PFSK-1 (cell line): ENCODE measurements around the gene WWC2.

Source experiments
- POLR2AphosphoS5 ChIP-seq: IDR thresholded peaks from 2 replicates; pipeline ENCODE4 v1.6.1; 2012; ENCODE audit warnings: low read depth, mild to moderate bottlenecking, control low read depth, low read length, moderate library complexity
- TF ChIP-seq, protein P1 (sequence below), 2 experiments: IDR thresholded peaks; 2 replicates each; pipeline versions ENCODE4 v1.6.1 to v1.8.0; 2011 to 2012; ENCODE audit warnings: low read depth in 2 of 2, low read length in 2 of 2, control low read depth in 1 of 2, inconsistent platforms in 1 of 2, mild to moderate bottlenecking in 1 of 2, moderate library complexity in 1 of 2; ENCODE audit not compliant: insufficient read depth in 1 of 2

DNA sequence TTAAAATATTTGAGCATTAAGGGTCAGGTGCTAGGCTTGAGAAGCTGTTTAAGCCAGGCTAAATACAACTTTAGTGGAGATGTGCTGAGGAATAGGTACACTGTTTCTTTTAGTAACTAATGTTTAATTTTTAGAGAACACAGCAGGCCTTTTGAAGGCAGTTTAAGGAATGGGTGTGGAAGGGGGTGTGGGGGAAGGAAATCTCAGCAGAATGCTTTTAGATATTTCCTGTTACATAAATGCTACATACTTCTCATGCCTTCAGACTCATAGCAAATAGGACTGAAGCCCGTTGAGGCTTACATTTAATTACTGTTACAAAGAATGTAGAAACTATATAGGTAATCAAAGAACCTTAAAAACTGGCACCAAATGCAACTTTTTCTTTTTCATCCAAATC lies 66.3 kb downstream of the WWC2 start:
- TF ChIP-seq, protein P1, sequence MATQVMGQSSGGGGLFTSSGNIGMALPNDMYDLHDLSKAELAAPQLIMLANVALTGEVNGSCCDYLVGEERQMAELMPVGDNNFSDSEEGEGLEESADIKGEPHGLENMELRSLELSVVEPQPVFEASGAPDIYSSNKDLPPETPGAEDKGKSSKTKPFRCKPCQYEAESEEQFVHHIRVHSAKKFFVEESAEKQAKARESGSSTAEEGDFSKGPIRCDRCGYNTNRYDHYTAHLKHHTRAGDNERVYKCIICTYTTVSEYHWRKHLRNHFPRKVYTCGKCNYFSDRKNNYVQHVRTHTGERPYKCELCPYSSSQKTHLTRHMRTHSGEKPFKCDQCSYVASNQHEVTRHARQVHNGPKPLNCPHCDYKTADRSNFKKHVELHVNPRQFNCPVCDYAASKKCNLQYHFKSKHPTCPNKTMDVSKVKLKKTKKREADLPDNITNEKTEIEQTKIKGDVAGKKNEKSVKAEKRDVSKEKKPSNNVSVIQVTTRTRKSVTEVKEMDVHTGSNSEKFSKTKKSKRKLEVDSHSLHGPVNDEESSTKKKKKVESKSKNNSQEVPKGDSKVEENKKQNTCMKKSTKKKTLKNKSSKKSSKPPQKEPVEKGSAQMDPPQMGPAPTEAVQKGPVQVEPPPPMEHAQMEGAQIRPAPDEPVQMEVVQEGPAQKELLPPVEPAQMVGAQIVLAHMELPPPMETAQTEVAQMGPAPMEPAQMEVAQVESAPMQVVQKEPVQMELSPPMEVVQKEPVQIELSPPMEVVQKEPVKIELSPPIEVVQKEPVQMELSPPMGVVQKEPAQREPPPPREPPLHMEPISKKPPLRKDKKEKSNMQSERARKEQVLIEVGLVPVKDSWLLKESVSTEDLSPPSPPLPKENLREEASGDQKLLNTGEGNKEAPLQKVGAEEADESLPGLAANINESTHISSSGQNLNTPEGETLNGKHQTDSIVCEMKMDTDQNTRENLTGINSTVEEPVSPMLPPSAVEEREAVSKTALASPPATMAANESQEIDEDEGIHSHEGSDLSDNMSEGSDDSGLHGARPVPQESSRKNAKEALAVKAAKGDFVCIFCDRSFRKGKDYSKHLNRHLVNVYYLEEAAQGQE (IDR thresholded peaks at IDR 0.05; ENCODE audit: insufficient read depth in 1 of 2, low read depth in 2 of 2, low read length in 2 of 2): no peak
- TF ChIP-seq POLR2AphosphoS5: no peak
